Neural progenitor cell (in vitro differentiated cells): ENCODE data around the gene ZNF518A.

Source experiments
- CTCF ChIP-seq: fragments of 200-600 bp; sonication (generic); IDR thresholded peaks from 2 replicates; pipeline ENCODE4 v1.5.1; 2017; ENCODE audit warnings: antibody characterized with exemption, mild to moderate bottlenecking
- EZH2 ChIP-seq: fragments of 200-600 bp; sonication (generic); IDR thresholded peaks from 2 replicates; pipeline ENCODE4 v1.6.1; 2017; ENCODE audit warnings: antibody characterized with exemption, mild to moderate bottlenecking, moderate library complexity
- EZH2phosphoT487 ChIP-seq: fragments of 200-600 bp; sonication (generic); IDR thresholded peaks from 2 replicates; pipeline ENCODE4 v1.6.1; 2017; ENCODE audit warnings: antibody characterized with exemption

DNA sequence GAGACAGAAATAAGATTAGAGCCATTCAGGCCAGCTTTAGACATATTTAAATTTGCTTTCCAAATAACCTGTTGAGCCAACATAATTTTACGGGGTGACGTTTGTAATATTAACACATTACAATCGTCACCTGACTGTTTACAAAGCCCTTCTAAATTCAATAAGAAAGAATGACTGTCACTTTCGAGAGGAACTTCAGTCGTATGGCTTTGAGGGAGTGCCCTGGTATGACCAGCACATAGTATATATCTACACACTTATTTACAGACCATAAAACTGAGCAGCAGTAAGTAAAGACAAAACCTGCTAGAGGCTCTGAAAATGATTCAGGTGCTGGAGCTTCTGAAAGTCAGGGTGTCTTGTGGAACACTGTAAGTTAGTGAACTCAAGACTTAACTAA, 78.8 kb downstream of the ZNF518A start:
- TF ChIP-seq CTCF (no peak), EZH2phosphoT487 (no peak), EZH2 (no peak)
